22Rv1 (cell line): Measurements from ENCODE around the gene BOLA2B.

ENCODE experiments used
- H3K27ac ChIP-seq: fragments of 450-650 bp; 2 replicates; pipeline ENCODE4 v1.5.1; 2017
- ZFX ChIP-seq: fragments of 450-650 bp; IDR thresholded peaks from 2 replicates; pipeline ENCODE4 v1.6.1; 2017; ENCODE audit warnings: antibody characterized with exemption, borderline replicate concordance
- TF ChIP-seq, protein P1 (sequence below): fragments of 450-650 bp; IDR thresholded peaks from 2 replicates; pipeline ENCODE4 v1.5.1; 2017; ENCODE audit warnings: mild to moderate bottlenecking

The BOLA2B gene

GRCh38 chr16:30163538-30163937 is 29.9 kb downstream of the BOLA2B start:
- TF ChIP-seq, protein P1, sequence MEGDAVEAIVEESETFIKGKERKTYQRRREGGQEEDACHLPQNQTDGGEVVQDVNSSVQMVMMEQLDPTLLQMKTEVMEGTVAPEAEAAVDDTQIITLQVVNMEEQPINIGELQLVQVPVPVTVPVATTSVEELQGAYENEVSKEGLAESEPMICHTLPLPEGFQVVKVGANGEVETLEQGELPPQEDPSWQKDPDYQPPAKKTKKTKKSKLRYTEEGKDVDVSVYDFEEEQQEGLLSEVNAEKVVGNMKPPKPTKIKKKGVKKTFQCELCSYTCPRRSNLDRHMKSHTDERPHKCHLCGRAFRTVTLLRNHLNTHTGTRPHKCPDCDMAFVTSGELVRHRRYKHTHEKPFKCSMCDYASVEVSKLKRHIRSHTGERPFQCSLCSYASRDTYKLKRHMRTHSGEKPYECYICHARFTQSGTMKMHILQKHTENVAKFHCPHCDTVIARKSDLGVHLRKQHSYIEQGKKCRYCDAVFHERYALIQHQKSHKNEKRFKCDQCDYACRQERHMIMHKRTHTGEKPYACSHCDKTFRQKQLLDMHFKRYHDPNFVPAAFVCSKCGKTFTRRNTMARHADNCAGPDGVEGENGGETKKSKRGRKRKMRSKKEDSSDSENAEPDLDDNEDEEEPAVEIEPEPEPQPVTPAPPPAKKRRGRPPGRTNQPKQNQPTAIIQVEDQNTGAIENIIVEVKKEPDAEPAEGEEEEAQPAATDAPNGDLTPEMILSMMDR, result no peak
- no peak for TF ChIP-seq ZFX
- H3K27ac ChIP-seq, result no peak overlapping the region

DNA sequence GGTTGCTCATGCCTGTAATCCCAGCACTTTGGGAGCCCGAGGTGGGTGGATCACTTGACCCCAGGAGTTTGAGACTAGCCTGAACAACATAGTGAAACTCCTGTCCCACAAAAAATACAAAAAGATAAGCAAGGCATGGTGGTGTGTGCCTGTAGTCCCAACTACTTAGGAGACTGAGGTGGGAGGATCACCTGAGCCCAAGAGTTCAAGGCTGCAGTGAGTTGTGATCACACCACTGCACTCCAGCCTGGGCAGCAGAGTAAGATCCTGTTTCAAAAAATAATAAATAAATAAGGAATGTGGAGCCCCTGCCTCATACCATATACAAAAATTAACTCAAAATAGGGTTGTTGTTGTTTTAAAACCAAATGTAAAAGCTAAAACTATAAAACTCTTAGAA is 36.3 kb downstream of the BOLA2B start:
- no peak for TF ChIP-seq ZFX
- TF ChIP-seq, protein P1, result no peak
- no peak overlapping the region for H3K27ac ChIP-seq

DNA sequence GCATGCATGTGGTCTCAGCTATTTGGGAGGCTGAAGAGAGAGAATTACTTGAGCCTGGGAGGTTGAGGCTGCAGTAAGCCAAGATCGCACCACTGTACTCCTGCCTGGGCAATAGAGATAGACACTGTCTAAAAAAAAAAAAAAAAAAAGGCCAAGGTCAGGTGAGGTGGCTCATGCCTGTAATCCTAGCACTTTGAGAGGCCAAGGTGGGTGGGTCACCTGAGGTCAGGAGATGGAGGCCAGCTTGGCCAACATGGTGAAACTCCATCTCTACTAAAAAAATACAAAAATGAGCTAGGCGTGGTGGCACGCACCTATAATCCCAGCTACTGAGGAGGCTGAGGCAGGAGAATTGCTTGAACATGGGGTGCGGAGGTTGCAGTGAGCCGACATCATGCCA is 38.3 kb downstream of the BOLA2B start:
- TF ChIP-seq ZFX, result no peak
- TF ChIP-seq, protein P1, result no peak
- no peak overlapping the region for H3K27ac ChIP-seq

- no peak for TF ChIP-seq ZFX
- TF ChIP-seq, protein P1, result no peak
- no peak overlapping the region for H3K27ac ChIP-seq
Observed at GRCh38 chr16:30152517-30152916, 40.9 kb downstream of the BOLA2B start.

DNA sequence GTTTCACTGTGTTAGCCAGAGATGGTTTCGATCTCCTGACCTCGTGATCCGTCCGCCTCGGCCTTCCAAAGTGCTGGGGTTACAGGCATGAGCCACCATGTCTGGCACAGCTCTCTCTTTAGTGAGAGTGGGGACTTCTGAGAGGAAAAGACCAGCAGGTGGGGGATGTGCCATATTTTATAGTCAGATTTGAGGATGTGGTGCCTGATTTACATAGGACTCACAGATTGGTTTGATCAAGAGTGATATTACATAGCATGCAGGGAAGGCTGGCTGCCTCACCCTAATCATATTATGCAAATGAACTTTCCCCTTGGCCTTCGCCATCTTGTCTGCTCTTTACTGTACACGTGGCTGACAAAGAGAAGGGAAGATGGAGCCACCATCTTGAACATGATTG is 42.4 kb downstream of the BOLA2B start:
- TF ChIP-seq ZFX, result no peak
- TF ChIP-seq, protein P1, result no peak
- no peak overlapping the region for H3K27ac ChIP-seq

DNA sequence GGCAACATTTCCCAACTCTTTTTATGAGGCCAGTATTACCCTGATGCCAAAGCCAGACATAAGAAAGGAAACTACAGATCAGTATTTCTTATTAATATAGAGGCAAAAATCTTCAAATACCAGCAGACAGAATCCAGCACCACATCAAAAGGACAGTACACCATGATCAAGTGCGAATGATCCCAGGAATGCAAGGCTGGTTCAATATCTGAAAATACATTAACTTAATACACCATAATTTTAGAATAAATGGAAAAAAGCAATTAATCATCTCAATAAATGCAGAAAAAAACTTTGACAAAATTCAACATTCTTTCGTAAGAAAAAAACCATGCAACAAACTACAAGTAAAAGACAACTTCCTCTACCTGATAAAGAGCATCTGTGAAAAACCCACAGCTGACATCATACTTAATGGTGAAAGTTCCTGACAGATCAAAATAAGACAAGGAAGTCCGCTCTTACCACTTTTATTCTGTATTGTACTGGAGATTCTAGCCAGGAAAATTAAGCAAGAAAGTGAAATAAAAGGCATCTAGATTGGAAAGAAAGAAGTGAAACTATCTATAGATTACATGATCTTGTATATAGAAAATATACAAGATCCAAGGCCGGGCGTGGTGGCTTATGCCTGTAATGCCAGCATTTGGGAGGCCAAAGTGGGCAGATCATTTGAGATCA is 44.1 kb downstream of the BOLA2B start:
- H3K27ac ChIP-seq, result no peak overlapping the region
- TF ChIP-seq ZFX, result no peak
- TF ChIP-seq, protein P1, result no peak

GRCh38 chr16:30147843-30148510 is 45.5 kb downstream of the BOLA2B start:
- H3K27ac ChIP-seq, result no peak overlapping the region
- no peak for TF ChIP-seq ZFX
- TF ChIP-seq, protein P1, result no peak
